IMR-90 (cell line): ENCODE results near the gene ZNF888. TPM values are rescaled to one million over a fixed set of nuclear protein-coding genes. Genes with fewer than 3 reads are reported as not detected.
"Not testable (repeated sequence)": the region's sequence is repeated elsewhere in the genome, so short reads cannot be mapped to it uniquely, and the experiment has no call there.

Experiments used
- ATAC-seq: fragments of 200-7000 bp; cut with Tn5 transposase; 2 replicates; pipeline ENCODE4 v1.9.1; 2020; ENCODE audit warnings: low read depth, mild to moderate bottlenecking, moderate library complexity
- BruUV-seq: library from RNA; stranded (reverse); fragments of 400-500 nt; replicated peaks from 2 replicates; lab custom pipeline; 2021; lab: Mats Ljungman, UMichigan
- CTCF ChIA-PET: fragments of 300-600 bp; formaldehyde crosslinking; extraction: SDS; loops from one replicate; lab custom pipeline; 2021; ENCODE audit warnings: antibody characterized with exemption; lab: Yijun Ruan, JAX
- POLR2A ChIA-PET: fragments of 300-600 bp; sonication (Branson Sonifier 250); formaldehyde crosslinking; loops from one replicate; lab custom pipeline; 2022; ENCODE audit warnings: antibody characterized with exemption; ENCODE audit not compliant: unreplicated experiment; lab: Charles Lee
- DNase-seq: peaks from one replicate; pipeline ENCODE4 v3.0.0; 2013
- H2AFZ ChIP-seq: replicated peaks from 2 replicates; pipeline ENCODE3; 2013; ENCODE audit warnings: low read length, mild to moderate bottlenecking; ENCODE audit not compliant: poor library complexity
- H2AK5ac ChIP-seq: 2 replicates; pipeline ENCODE4 v1.6.1; 2013; ENCODE audit warnings: low read depth, low read length, inconsistent platforms
- H2AK9ac ChIP-seq: replicated peaks from 2 replicates; pipeline ENCODE3; 2013; ENCODE audit warnings: mild to moderate bottlenecking, low read depth, low read length, moderate library complexity; ENCODE audit not compliant: poor library complexity
- H2BK120ac ChIP-seq: 2 replicates; pipeline ENCODE4 v1.6.1; 2013; ENCODE audit warnings: low read depth, low read length, inconsistent platforms
- H2BK15ac ChIP-seq: 3 replicates; pipeline ENCODE4 v1.6.1; 2013; ENCODE audit warnings: low read depth, low read length, inconsistent platforms
- H2BK20ac ChIP-seq: 2 replicates; pipeline ENCODE4 v1.6.1; 2013; ENCODE audit warnings: low read depth, mild to moderate bottlenecking, inconsistent platforms, low read length, moderate library complexity
- H2BK5ac ChIP-seq: 2 replicates; pipeline ENCODE4 v1.6.1; 2013; ENCODE audit warnings: mild to moderate bottlenecking, low read depth, low read length, inconsistent platforms; ENCODE audit not compliant: poor library complexity, severe bottlenecking
- H3K14ac ChIP-seq: replicated peaks from 2 replicates; pipeline ENCODE4 v1.6.1; 2013; ENCODE audit warnings: low read depth, low read length, inconsistent platforms
- H3K18ac ChIP-seq: 2 replicates; pipeline ENCODE4 v1.6.1; 2013; ENCODE audit warnings: low read depth, low read length, control low read depth
- H3K23ac ChIP-seq: 2 replicates; pipeline ENCODE4 v1.6.1; 2013; ENCODE audit warnings: low read depth, low read length, inconsistent platforms
- H3K27ac ChIP-seq: 2 replicates; pipeline ENCODE4 v1.5.1; 2013; ENCODE audit warnings: mild to moderate bottlenecking, control low read depth, low read length; ENCODE audit not compliant: insufficient read depth
- H3K27me3 ChIP-seq: 2 replicates; pipeline ENCODE4 v1.6.1; 2013; ENCODE audit warnings: low read length; ENCODE audit not compliant: control insufficient read depth, insufficient read depth
- H3K36me3 ChIP-seq: 2 replicates; pipeline ENCODE4 v1.6.1; 2013; ENCODE audit warnings: low read length, mixed read lengths; ENCODE audit not compliant: control insufficient read depth, insufficient read depth
- H3K4ac ChIP-seq: 2 replicates; pipeline ENCODE4 v1.6.1; 2013; ENCODE audit warnings: low read depth, low read length, inconsistent platforms
- H3K4me1 ChIP-seq: 2 replicates; pipeline ENCODE4 v1.6.1; 2013; ENCODE audit warnings: low read length, mixed read lengths; ENCODE audit not compliant: control insufficient read depth, insufficient read depth
- H3K4me2 ChIP-seq: 2 replicates; pipeline ENCODE4 v1.6.1; 2013; ENCODE audit warnings: low read depth, mild to moderate bottlenecking, control low read depth, low read length, moderate library complexity
- H3K4me3 ChIP-seq: 2 replicates; pipeline ENCODE4 v1.5.1; 2013; ENCODE audit warnings: low read depth, mild to moderate bottlenecking, control low read depth, low read length, moderate library complexity; ENCODE audit not compliant: insufficient read depth
- H3K56ac ChIP-seq: 2 replicates; pipeline ENCODE4 v1.6.1; 2013; ENCODE audit warnings: low read length, inconsistent platforms; ENCODE audit not compliant: insufficient read depth; ENCODE audit errors: extremely low read depth
- H3K79me1 ChIP-seq, 2 experiments: 2 replicates each; pipeline ENCODE4 v1.6.1; 2013; ENCODE audit warnings: low read length in 2 of 2, inconsistent platforms in 1 of 2, low read depth in 1 of 2
- H3K9ac ChIP-seq: 2 replicates; pipeline ENCODE4 v1.6.1; 2013; ENCODE audit warnings: low read depth, low read length, control low read depth
- H3K9me1 ChIP-seq: 2 replicates; pipeline ENCODE4 v1.6.1; 2013; ENCODE audit warnings: low read length, inconsistent platforms; ENCODE audit not compliant: insufficient read depth
- H3K9me3 ChIP-seq: 2 replicates; pipeline ENCODE4 v1.6.1; 2013; ENCODE audit warnings: low read length; ENCODE audit not compliant: control insufficient read depth, insufficient read depth
- H4K20me1 ChIP-seq: 2 replicates; pipeline ENCODE4 v1.6.1; 2013; ENCODE audit warnings: low read length, inconsistent platforms; ENCODE audit not compliant: insufficient read depth
- H4K5ac ChIP-seq: 2 replicates; pipeline ENCODE4 v1.6.1; 2013; ENCODE audit warnings: mild to moderate bottlenecking, low read depth, low read length, control low read depth
- H4K8ac ChIP-seq, 2 experiments: 2 replicates each; pipeline ENCODE4 v1.6.1; 2013; ENCODE audit warnings: low read depth in 2 of 2, low read length in 2 of 2, control low read depth in 1 of 2, inconsistent platforms in 1 of 2
- H4K91ac ChIP-seq: 2 replicates; pipeline ENCODE4 v1.6.1; 2013; ENCODE audit warnings: low read depth, low read length, inconsistent platforms; ENCODE audit not compliant: insufficient read depth
- WGBS, 2 experiments: methylation state at CpG; one replicate each; pipeline versions ENCODE4 v1.1.5 to v1.1.7; 2013; ENCODE audit warnings: missing lambda C conversion rate in 2 of 2; ENCODE audit not compliant: insufficient read length in 1 of 2; ENCODE audit errors: extremely low coverage in 2 of 2; 5-methylcytosine and 5-hydroxymethylcytosine counted together
- dilution Hi-C: fragments of 300-500 bp; cut with HindIII; formaldehyde crosslinking; loops from one replicate; pipeline ENCODE4 v1.14.3; 2018; ENCODE audit warnings: low sequenced_read_pairs; ENCODE audit not compliant: unreplicated experiment
- in situ Hi-C: fragments of 300-500 bp; cut with MboI; formaldehyde crosslinking; loops from 3 replicates; pipeline ENCODE4 v1.14.3; 2019; ENCODE audit warnings: low sequenced_read_pairs, inconsistent platforms, mixed read lengths
- intact Hi-C: fragments of 100-400 bp; cut with micrococcal nuclease; formaldehyde crosslinking; loops from 2 replicates; pipeline ENCODE4 v1.10.0; 2022
- polyA plus RNA-seq, 3 experiments: library from polyadenylated mRNA; depleted of rRNA; stranded (reverse); fragments of >200 nt; gene quantifications; 2 replicates each; pipeline ENCODE4 v1.2.3, GENCODE V29; 2012; ENCODE audit warnings: low replicate concordance in 1 of 3
- total RNA-seq: library from RNA; depleted of rRNA; stranded (reverse); fragments of >200 nt; gene quantifications from 2 replicates; pipeline ENCODE4 v1.2.3, GENCODE V29; 2012

ZNF888 gene
- total and polyA plus RNA-seq, 2 of the 4 experiments (the other 2 are of a cell fraction): 0.82 to 6.1 TPM

DNA sequence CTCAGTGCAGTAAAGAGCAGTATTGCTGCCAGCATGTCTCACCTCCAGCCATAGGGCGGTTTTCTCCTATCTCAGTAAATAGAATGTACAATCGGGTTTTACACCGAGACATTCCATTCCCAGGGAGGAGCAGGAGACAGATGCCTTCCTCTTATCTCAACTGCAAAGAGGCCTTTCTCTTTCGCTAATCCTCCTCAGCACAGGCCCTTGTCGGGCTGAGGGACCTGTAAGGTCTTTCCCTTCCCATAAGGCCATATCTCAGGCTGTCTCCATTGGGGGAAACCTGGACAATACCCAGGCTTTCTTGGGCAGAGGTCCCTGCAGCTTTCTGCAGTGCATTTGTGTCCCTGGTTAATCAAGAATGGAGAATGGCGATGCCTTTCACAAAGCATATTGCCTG lies 50.2 kb downstream of the ZNF888 start:
- H3K56ac ChIP-seq, H4K8ac ChIP-seq, H2BK15ac ChIP-seq, H3K4me2 ChIP-seq, H3K27ac ChIP-seq, dilution Hi-C loops, H2BK20ac ChIP-seq, H3K79me1 ChIP-seq, H3K9ac ChIP-seq, H3K4ac ChIP-seq, DNase-seq, H4K91ac ChIP-seq, H3K23ac ChIP-seq, in situ Hi-C loops, ATAC-seq, CTCF ChIA-PET, H3K14ac ChIP-seq, POLR2A ChIA-PET, H2AK9ac ChIP-seq, H2BK5ac ChIP-seq, H4K5ac ChIP-seq, H4K20me1 ChIP-seq, H3K9me1 ChIP-seq, H2AFZ ChIP-seq, H3K18ac ChIP-seq, H3K4me1 ChIP-seq, H3K27me3 ChIP-seq, H2AK5ac ChIP-seq, intact Hi-C loops, H3K36me3 ChIP-seq, H3K4me3 ChIP-seq, H2BK120ac ChIP-seq, BruUV-seq: not testable (repeated sequence)
- WGBS, 2 experiments: 55% methylated on average over 2 of the region's 6 CpGs; no CpG with 5 or more reads in 1 of the 2 experiments
- H3K9me3 ChIP-seq: peaks cover 11% of the 10 kb centered on the region
